Central memory CD8-positive, alpha-beta T cell (primary cell): ENCODE results near the gene GRIN1.

ENCODE experiments used
- ATAC-seq: fragments of 150-1000 bp; cut with Tn5 transposase; replicated peaks from 2 replicates; pipeline ENCODE4 v1.10.0; 2022; ENCODE audit warnings: mild to moderate bottlenecking, moderate FRiP score, moderate number of reproducible peaks; ENCODE audit not compliant: poor library complexity, severe bottlenecking; ENCODE audit errors: extremely low read depth
- DNase-seq, 2 donors: peaks; one replicate each; pipeline ENCODE4 v3.0.0; 2021; ENCODE audit warnings: low spot score in 2 of 2
- H3K27ac Mint-ChIP-seq: one replicate; pipeline ENCODE4 v1.8.0; 2022; ENCODE audit warnings: low read depth, mild to moderate bottlenecking, moderate library complexity, mixed read lengths
- H3K27me3 Mint-ChIP-seq: one replicate; pipeline ENCODE4 v1.8.0; 2022; ENCODE audit warnings: mixed read lengths
- H3K36me3 Mint-ChIP-seq: one replicate; pipeline ENCODE4 v1.8.0; 2022; ENCODE audit warnings: mild to moderate bottlenecking, moderate library complexity, mixed read lengths; ENCODE audit not compliant: insufficient read depth
- H3K4me1 Mint-ChIP-seq: one replicate; pipeline ENCODE4 v1.8.0; 2022; ENCODE audit warnings: mixed read lengths
- H3K4me3 Mint-ChIP-seq: one replicate; pipeline ENCODE4 v1.8.0; 2022; ENCODE audit warnings: mild to moderate bottlenecking, moderate library complexity, mixed read lengths
- H3K9me3 Mint-ChIP-seq: one replicate; pipeline ENCODE4 v1.8.0; 2022; ENCODE audit warnings: mixed read lengths

GRIN1 gene

DNA sequence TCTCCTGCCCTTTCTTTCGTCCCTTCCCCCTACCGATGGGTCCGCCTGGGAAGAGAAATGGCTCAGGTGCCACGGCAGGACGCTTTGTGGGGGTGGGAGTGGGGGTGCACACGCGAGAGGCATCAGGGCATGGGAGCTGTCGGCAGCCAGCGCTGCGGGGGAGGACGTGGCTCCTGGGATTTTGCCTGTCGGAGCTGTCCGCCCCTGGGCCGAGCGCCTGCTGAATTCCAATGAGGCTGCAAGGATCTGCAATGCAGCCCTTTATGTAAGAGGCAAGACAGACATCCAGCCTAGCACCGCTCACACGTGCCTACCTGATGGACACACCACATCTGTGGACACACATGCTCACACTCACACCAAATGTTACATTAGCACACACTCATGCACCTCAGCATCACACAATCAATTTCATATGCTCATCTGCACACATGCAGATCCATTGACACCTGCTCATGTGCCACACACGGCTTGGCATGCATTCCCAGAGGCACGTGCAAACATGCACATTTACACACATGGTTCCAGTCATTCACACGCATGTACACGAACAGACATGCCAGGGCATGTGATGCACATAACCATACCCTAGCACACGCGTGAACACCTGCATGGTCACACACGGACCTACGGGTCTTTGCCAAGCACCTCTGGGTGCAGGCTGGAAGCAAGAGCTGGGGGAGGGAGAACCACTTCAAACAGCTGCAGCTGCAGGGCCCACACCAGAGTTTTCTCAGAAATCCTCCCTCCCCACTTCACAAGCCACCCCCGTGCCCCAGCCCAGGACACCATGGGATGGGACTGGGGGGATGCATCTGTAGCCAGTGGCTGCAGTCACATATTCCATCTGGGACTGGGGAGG lies 1.4 kb downstream of the GRIN1 start:
- DNase-seq (no peak), ATAC-seq (no peak)
- no peak overlapping the region for H3K27ac Mint-ChIP-seq
- peaks cover 16% of the 10 kb centered on the region for H3K36me3 Mint-ChIP-seq
- no peaks in the 10 kb centered on the region for H3K4me1 Mint-ChIP-seq
- no peak overlapping the region for H3K4me3 Mint-ChIP-seq
- peaks cover 74% of the 10 kb centered on the region for H3K27me3 Mint-ChIP-seq
- H3K9me3 Mint-ChIP-seq: no peaks in the 10 kb centered on the region

DNA sequence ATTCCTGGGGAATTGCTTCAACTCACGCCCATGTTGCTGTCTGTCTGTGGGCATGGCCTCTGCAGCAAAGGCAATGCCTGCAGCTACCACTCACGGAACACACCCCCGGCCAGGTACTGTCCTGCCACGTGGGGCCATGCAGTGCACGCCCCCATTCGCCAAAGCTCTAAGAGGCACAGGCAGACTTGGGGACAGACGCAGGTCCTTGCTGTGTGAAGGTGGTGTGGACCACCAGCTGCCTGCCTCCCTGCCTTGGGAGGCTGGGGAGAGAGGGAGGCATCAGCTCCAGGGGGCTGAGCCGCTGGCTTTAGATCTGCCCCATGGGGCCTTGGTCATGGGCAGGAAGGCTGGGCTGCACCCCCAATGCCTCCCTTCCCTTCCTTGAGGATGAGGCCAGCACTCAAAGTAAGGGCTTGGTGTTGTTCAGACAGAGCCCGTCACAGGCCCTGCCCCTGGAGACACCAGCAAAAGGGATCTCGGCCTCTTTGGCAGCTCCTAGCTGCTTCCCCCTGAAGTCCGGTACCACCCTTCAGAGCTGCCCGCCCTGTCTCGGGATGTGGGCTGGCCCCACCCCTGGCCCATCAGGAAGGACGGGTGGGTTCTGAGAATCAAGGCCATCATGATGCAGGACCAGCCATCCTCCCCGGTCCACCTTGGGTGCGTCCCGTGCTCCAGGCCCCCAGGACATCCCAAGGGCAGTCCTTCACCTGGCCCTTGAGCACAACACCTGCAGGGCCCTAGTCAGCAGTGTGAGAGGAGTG lies 2.3 kb downstream of the GRIN1 start:
- ATAC-seq: no peak
- Mint-ChIP-seq H3K9me3 (no peaks in the 10 kb centered on the region), H3K4me1 (no peaks in the 10 kb centered on the region), H3K36me3 (peaks cover 16% of the 10 kb centered on the region), H3K27me3 (peaks cover 65% of the 10 kb centered on the region), H3K4me3 (no peak overlapping the region), H3K27ac (no peak overlapping the region)
- DNase-seq: no peak

DNA sequence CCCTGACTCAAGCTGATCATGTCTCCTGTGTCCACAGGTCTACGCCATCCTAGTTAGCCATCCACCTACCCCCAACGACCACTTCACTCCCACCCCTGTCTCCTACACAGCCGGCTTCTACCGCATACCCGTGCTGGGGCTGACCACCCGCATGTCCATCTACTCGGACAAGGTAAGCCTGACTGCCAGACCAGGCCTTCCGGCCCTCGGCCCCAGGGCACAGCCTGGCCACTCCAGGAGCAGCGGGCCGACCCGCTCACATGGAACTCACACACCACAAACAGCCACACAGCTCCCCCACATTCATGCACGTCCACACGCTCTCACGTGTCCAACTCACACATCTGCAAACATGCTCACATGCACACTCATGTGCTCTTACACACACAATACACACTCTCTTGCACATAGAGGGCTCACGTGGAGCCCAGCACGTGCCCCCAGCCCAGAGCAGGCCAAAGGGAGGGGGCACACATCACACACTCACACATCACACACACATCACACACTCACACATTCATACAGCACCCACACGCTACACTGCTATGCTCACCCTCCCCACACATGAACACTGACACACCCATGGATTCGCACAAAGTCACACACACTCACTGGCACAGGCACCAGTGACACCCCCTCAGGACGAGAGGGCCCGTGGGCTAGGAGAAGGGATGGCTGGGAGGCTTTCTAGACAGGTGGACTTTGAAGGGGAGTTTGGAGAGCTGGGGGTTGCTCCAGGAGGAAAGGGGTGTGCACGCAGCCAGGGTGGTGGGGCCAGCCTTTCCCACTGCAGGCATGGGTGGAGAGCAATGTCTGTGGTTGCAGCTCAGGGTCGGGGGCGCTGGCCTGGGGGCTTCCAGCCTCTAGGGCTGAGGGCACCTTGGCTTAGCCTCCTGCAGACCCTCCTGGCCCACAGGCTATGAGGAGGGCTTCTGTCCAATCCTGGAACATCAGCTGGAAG lies 3.3 kb downstream of the GRIN1 start:
- no peak for ATAC-seq
- no peak for DNase-seq
- Mint-ChIP-seq H3K4me1 (peaks cover 4% of the 10 kb centered on the region), H3K36me3 (peaks cover 19% of the 10 kb centered on the region), H3K27me3 (peaks cover 65% of the 10 kb centered on the region), H3K4me3 (no peak overlapping the region), H3K9me3 (no peaks in the 10 kb centered on the region), H3K27ac (no peak overlapping the region)

DNA sequence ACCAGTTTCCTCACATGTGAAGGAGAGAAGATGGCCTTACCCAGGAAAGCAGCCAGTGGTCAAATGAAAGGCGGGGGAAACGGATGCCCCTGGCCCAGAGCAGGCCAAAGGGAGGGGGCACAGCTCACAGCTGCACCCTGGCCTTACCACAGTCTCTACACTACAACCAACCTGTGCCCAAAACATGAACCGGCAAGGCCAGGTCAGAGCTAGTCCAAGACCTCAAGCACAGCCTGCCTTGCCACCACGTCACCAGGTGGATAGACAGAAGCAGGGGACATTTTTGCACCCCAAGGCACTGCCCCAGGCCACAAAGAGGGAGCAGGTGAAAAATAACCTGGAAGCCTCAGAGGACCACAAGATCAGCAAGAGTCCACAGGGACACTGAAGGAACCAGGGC lies 4.5 kb downstream of the GRIN1 start:
- ATAC-seq: no peak
- no peak overlapping the region for H3K27ac Mint-ChIP-seq
- no peak overlapping the region for H3K4me3 Mint-ChIP-seq
- H3K4me1 Mint-ChIP-seq: peaks cover 5% of the 10 kb centered on the region
- no peak for DNase-seq
- no peaks in the 10 kb centered on the region for H3K9me3 Mint-ChIP-seq
- peaks cover 57% of the 10 kb centered on the region for H3K27me3 Mint-ChIP-seq
- peaks cover 14% of the 10 kb centered on the region for H3K36me3 Mint-ChIP-seq

DNA sequence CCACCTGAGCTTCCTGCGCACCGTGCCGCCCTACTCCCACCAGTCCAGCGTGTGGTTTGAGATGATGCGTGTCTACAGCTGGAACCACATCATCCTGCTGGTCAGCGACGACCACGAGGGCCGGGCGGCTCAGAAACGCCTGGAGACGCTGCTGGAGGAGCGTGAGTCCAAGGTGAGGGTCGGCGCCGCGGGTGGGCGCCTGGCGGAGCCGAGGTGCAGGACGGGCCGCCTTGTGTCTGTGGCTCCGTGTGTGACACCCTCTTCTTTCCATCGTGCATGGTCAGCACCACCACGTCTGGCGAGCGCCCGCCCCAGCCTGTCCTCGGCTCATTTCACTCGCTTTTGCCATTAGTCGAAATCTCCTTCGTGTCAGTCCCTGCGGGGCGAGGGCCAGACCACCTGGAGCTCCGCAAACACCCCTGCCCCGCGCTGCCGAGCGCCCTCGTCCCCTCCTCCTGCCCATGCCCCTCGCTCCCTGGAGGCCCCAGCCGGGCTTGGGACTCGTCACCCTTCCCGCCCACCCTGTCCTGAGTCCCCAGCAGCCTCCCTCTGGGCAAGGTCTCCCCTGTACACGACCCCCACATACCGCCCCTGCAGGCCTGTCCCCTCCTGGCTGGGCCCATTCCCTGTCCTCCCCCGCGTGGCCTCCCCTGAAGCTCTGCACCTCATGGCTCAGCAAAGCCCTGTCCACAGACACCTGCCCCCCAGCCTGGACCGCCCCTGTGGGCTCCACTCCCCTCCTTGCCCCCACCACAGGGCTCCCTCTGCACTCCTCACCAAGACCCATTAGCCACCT lies 7.0 kb downstream of the GRIN1 start:
- no peak for ATAC-seq
- DNase-seq: no peak
- Mint-ChIP-seq H3K4me1 (peaks cover 5% of the 10 kb centered on the region), H3K27me3 (peaks cover 40% of the 10 kb centered on the region), H3K36me3 (peaks cover 8% of the 10 kb centered on the region), H3K27ac (no peak overlapping the region), H3K4me3 (no peak overlapping the region), H3K9me3 (no peaks in the 10 kb centered on the region)

DNA sequence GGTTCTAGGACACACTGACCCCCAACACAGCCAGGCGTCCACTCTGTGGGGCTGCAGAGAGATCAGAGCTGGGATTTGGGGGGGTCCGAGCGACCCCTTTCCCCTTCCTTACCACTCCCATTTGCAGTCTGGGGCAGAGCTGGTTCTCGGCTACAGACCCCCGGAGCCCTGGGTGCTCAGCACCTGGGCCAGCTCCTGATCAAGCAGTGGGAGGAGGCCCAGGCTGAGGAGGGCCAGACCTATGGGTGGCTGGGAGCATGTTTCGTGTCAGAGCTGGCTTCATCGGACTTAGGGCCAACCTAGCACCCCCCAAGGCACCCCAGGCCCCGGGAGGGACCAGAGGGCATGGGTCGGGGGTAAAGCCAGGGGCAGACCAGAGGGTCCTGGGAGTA lies 7.6 kb downstream of the GRIN1 start:
- peaks cover 38% of the 10 kb centered on the region for H3K27me3 Mint-ChIP-seq
- no peak for DNase-seq
- H3K9me3 Mint-ChIP-seq: no peaks in the 10 kb centered on the region
- ATAC-seq: no peak
- peaks cover 5% of the 10 kb centered on the region for H3K4me1 Mint-ChIP-seq
- no peak overlapping the region for H3K4me3 Mint-ChIP-seq
- H3K36me3 Mint-ChIP-seq: peaks cover 8% of the 10 kb centered on the region
- no peak overlapping the region for H3K27ac Mint-ChIP-seq

DNA sequence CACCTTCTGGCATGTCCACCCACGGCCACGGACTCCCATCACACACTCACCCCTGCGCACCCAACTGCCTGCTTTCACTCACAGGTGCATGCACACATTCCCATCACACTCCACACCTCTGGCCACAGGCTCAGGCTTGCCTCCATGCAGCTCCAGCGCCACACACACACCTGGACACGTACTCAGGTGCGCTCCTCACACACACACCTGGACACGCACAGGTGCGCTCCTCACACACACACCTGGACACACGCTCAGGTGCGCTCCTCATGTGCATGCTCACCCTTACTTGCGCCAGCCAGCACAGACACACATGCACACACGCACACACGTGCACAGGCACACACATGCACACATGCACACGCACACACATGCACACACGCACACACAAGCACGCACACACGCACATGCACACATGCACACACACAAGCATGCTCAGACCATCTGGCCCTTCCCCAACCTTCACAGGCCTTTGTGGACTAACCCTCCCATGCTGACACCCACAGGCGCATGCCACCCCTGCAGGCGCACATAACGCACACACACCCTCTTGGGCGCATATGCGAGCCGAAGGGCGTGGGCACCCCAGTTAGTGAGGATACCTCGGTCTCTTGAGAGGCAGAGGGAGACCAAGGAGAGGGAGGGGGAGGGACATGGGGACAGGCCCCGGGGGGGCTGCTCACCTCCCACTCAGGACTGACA lies 8.3 kb downstream of the GRIN1 start:
- DNase-seq (no peak), ATAC-seq (no peak)
- Mint-ChIP-seq H3K27ac (peak overlapping the region; percentile 83), H3K4me3 (no peak overlapping the region), H3K4me1 (peaks cover 5% of the 10 kb centered on the region), H3K36me3 (peaks cover 6% of the 10 kb centered on the region), H3K9me3 (no peaks in the 10 kb centered on the region), H3K27me3 (peaks cover 31% of the 10 kb centered on the region)

DNA sequence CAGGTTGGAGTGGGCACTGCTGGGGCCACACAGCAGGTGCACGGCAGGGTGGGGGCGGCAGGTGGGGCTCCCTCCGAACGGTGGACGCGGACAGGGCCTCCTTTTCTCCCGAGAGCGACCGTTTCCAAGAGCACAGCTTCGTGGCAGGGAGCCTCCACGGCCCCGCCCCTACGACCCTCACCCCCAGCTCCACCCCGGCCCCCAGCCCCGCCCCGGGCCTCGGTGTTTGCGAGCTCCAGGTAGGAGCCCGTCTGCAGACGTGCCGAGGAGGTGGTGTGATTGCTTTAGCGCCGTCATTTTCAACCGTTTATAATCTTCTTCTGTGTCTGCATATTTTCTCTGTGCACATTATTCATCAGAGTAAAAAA lies 8.8 kb downstream of the GRIN1 start:
- ATAC-seq (no peak), DNase-seq (no peak)
- peaks cover 4% of the 10 kb centered on the region for H3K36me3 Mint-ChIP-seq
- no peak overlapping the region for H3K4me3 Mint-ChIP-seq
- H3K9me3 Mint-ChIP-seq: no peaks in the 10 kb centered on the region
- H3K4me1 Mint-ChIP-seq: peaks cover 5% of the 10 kb centered on the region
- no peak overlapping the region for H3K27ac Mint-ChIP-seq
- H3K27me3 Mint-ChIP-seq: peaks cover 25% of the 10 kb centered on the region

DNA sequence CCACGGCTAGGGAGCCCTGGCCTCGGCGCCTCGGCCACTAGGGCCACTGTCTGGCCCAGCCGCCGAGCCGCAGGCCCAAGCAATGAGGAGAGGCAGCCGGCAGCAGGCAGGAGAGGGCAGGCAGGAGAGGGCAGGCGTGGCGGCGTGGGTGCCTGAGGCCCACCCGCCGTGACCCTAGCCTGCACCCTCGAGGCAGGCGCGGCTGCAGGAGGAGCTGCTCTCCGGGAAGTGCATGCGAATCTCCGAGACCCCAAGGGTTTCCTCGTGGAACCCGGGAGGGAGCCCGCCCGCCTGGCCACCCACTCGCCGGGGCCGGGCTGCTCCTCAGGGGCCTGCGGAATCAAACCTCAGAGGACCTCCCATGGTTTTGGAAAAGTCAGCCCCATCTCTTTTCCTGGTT lies 9.3 kb downstream of the GRIN1 start:
- Mint-ChIP-seq H3K4me3 (no peak overlapping the region), H3K27me3 (peaks cover 22% of the 10 kb centered on the region), H3K9me3 (no peaks in the 10 kb centered on the region), H3K27ac (no peak overlapping the region), H3K4me1 (peaks cover 5% of the 10 kb centered on the region), H3K36me3 (peaks cover 4% of the 10 kb centered on the region)
- ATAC-seq: no peak
- no peak for DNase-seq

DNA sequence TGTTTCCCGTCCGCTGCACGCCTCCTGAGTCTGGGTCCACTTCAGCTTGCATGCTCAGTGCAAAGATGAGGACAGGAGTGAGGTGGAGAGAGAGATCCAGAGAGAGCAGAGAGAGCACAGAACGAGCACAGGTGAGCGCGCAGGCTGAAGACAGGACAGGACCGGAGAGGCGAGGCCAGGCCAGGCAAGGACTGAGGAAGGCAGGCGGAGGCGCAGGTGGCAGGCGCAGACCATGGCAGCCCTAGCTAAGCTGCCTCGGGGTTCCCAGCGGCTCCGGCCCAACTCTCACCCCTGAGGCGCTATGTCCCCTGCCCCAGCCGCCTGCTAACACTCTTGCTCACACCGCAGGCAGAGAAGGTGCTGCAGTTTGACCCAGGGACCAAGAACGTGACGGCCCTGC lies 9.7 kb downstream of the GRIN1 start:
- Mint-ChIP-seq H3K4me1 (peaks cover 5% of the 10 kb centered on the region), H3K27ac (no peak overlapping the region), H3K9me3 (no peaks in the 10 kb centered on the region), H3K36me3 (peaks cover 4% of the 10 kb centered on the region), H3K27me3 (peaks cover 18% of the 10 kb centered on the region), H3K4me3 (no peak overlapping the region)
- no peak for DNase-seq
- no peak for ATAC-seq

DNA sequence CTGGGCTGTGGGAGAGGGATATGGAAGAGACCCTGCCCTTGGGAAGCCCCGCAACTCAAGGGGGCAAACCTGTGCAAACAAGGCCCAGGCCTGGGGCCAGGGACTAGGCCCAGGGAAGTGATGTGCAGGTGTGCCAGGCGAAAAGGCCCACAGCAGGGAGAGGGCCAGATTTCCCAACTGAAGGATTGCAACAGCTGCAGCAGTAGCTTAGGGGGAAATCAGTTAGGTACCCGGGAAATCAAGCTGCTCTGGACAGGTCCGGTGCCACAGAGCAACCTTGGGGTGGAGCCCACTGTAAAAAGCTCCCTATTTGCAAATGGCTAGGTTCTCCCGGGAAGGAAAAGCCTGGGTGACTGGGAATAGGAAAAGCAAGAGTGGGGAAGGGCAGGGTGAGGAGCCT lies 10.4 kb downstream of the GRIN1 start:
- H3K27ac Mint-ChIP-seq: no peak overlapping the region
- peaks cover 5% of the 10 kb centered on the region for H3K4me1 Mint-ChIP-seq
- no peak overlapping the region for H3K4me3 Mint-ChIP-seq
- ATAC-seq: no peak
- H3K36me3 Mint-ChIP-seq: peaks cover 4% of the 10 kb centered on the region
- no peak for DNase-seq
- no peaks in the 10 kb centered on the region for H3K9me3 Mint-ChIP-seq
- peaks cover 11% of the 10 kb centered on the region for H3K27me3 Mint-ChIP-seq
